HL-60 (cell line): Measurements from ENCODE around the gene LIN9.

Experiments
- CTCF ChIP-seq: IDR thresholded peaks from one replicate; pipeline ENCODE4 v1.5.1; 2011; ENCODE audit warnings: low read length, control low read depth, inconsistent platforms; ENCODE audit not compliant: insufficient read depth
- SPI1 ChIP-seq: IDR thresholded peaks from 2 replicates; pipeline ENCODE4 v1.6.1; 2012; ENCODE audit warnings: low read depth, mild to moderate bottlenecking, borderline replicate concordance
- TF ChIP-seq, protein P1 (sequence below): IDR thresholded peaks from 2 replicates; pipeline ENCODE4 v1.6.1; 2012; ENCODE audit warnings: low read depth; ENCODE audit not compliant: insufficient replicate concordance

DNA sequence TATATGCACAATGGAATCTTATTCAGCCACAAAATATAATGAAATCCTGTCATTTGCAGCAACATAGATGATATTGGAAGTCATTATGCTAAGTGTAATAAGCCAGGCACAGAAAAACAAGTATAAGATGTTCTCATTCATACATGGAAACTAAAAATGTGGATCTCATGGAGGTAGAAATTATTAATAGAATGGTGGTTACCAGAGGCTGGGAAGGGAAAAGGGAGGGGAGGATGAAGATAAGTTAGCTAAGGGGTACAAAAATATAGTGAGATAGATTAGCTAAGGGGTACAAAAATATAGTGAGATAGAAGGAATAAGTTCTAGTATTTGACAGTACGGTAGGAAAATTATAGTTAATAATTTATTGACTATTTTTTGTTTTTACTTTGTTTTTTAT is 27.9 kb downstream of the LIN9 start:
- TF ChIP-seq, protein P1, sequence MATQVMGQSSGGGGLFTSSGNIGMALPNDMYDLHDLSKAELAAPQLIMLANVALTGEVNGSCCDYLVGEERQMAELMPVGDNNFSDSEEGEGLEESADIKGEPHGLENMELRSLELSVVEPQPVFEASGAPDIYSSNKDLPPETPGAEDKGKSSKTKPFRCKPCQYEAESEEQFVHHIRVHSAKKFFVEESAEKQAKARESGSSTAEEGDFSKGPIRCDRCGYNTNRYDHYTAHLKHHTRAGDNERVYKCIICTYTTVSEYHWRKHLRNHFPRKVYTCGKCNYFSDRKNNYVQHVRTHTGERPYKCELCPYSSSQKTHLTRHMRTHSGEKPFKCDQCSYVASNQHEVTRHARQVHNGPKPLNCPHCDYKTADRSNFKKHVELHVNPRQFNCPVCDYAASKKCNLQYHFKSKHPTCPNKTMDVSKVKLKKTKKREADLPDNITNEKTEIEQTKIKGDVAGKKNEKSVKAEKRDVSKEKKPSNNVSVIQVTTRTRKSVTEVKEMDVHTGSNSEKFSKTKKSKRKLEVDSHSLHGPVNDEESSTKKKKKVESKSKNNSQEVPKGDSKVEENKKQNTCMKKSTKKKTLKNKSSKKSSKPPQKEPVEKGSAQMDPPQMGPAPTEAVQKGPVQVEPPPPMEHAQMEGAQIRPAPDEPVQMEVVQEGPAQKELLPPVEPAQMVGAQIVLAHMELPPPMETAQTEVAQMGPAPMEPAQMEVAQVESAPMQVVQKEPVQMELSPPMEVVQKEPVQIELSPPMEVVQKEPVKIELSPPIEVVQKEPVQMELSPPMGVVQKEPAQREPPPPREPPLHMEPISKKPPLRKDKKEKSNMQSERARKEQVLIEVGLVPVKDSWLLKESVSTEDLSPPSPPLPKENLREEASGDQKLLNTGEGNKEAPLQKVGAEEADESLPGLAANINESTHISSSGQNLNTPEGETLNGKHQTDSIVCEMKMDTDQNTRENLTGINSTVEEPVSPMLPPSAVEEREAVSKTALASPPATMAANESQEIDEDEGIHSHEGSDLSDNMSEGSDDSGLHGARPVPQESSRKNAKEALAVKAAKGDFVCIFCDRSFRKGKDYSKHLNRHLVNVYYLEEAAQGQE = no peak
- TF ChIP-seq CTCF = no peak
- no peak for TF ChIP-seq SPI1
